HG03108 (cell line): ENCODE results near the gene SPTBN4.
"Not testable (repeated sequence)": the region's sequence is repeated elsewhere in the genome, so short reads cannot be mapped to it uniquely, and the experiment has no call there.

ENCODE experiments used
- ATAC-seq: cut with Tn5 transposase; IDR thresholded peaks from one replicate; pipeline ENCODE4 v1.9.1; 2021; ENCODE audit warnings: moderate library complexity; ENCODE audit not compliant: unreplicated experiment

Gene SPTBN4

GRCh38 chr19:40464059-40465024 is 2.5 kb upstream of the SPTBN4 start:
- no peak for ATAC-seq

- no peak for ATAC-seq
Observed at GRCh38 chr19:40465025-40465556, 1.7 kb upstream of the SPTBN4 start.

GRCh38 chr19:40465557-40466218 is 1.1 kb upstream of the SPTBN4 start, which contains the start of gene BLVRB:
Gene BLVRB (minus strand): TSS chr19:40465745. CDS start chr19:40465688, 57 bp downstream.
- peak; percentile 81 for ATAC-seq

GRCh38 chr19:40466219-40466984 is 399 bp upstream of the SPTBN4 start:
- no peak for ATAC-seq

- ATAC-seq: no peak
Observed at GRCh38 chr19:40469011-40469410, 2.2 kb downstream of the SPTBN4 start.

- no peak for ATAC-seq
Observed at GRCh38 chr19:40471111-40471510, 4.3 kb downstream of the SPTBN4 start.

GRCh38 chr19:40472516-40472915 is 5.7 kb downstream of the SPTBN4 start:
- ATAC-seq: no peak

- no peak for ATAC-seq
Observed at GRCh38 chr19:40474737-40475136, 7.9 kb downstream of the SPTBN4 start.

GRCh38 chr19:40475878-40476644 is 9.3 kb downstream of the SPTBN4 start:
- not testable (repeated sequence) for ATAC-seq

- no peak for ATAC-seq
Observed at GRCh38 chr19:40486017-40486416, 19.2 kb downstream of the SPTBN4 start.

- ATAC-seq: no peak
Observed at GRCh38 chr19:40489882-40490230, 23.1 kb downstream of the SPTBN4 start.

- no peak for ATAC-seq
Observed at GRCh38 chr19:40492274-40492673, 25.5 kb downstream of the SPTBN4 start.

- ATAC-seq: no peak
Observed at GRCh38 chr19:40493778-40494177, 27.0 kb downstream of the SPTBN4 start.

- no peak for ATAC-seq
Observed at GRCh38 chr19:40494191-40494838, 27.5 kb downstream of the SPTBN4 start.

GRCh38 chr19:40497214-40497613 is 30.4 kb downstream of the SPTBN4 start:
- no peak for ATAC-seq

GRCh38 chr19:40499320-40499719 is 32.5 kb downstream of the SPTBN4 start:
- ATAC-seq: no peak

- ATAC-seq: not testable (repeated sequence)
Observed at GRCh38 chr19:40500678-40501530, 34.1 kb downstream of the SPTBN4 start.

- ATAC-seq: no peak
Observed at GRCh38 chr19:40501599-40501998, 34.8 kb downstream of the SPTBN4 start.

- ATAC-seq: no peak
Observed at GRCh38 chr19:40502081-40502480, 35.3 kb downstream of the SPTBN4 start.
